OCI-LY7 (cell line): ENCODE data around the gene DDRGK1. TPM values are rescaled to one million over a fixed set of nuclear protein-coding genes. Genes with fewer than 3 reads are reported as not detected.

ENCODE experiments used
- BruUV-seq: library from RNA; stranded (reverse); fragments of 400-500 nt; replicated peaks from 2 replicates; lab custom pipeline; 2021; lab: Mats Ljungman, UMichigan
- CTCF ChIA-PET: fragments of 300-600 bp; sonication (Branson Sonifier 250); formaldehyde crosslinking; loops from one replicate; lab custom pipeline; 2022; ENCODE audit warnings: antibody characterized with exemption; ENCODE audit not compliant: unreplicated experiment; lab: Charles Lee
- POLR2A ChIA-PET: fragments of 300-600 bp; sonication (Branson Sonifier 250); formaldehyde crosslinking; loops from one replicate; lab custom pipeline; 2022; ENCODE audit warnings: antibody characterized with exemption; lab: Charles Lee
- DNase-seq: peaks from one replicate; pipeline ENCODE4 v3.0.0-alpha.2; 2015; ENCODE audit warnings: low spot score
- H2AFZ ChIP-seq: fragments of 200-600 bp; sonication (generic), shearing (Covaris generic); 2 replicates; pipeline ENCODE4 v1.6.1; 2014; ENCODE audit warnings: mild to moderate bottlenecking, antibody characterized with exemption, low read length, moderate library complexity
- H3K27ac ChIP-seq: fragments of 200-600 bp; sonication (generic); 2 replicates; pipeline ENCODE4 v1.5.1; 2014; ENCODE audit warnings: mixed run types, low read depth, mild to moderate bottlenecking, moderate library complexity, low read length, inconsistent platforms; ENCODE audit not compliant: poor library complexity, severe bottlenecking
- H3K36me3 ChIP-seq: fragments of 200-600 bp; sonication (generic); 2 replicates; pipeline ENCODE4 v1.6.1; 2014; ENCODE audit warnings: mild to moderate bottlenecking, antibody characterized with exemption, low read length, moderate library complexity, mixed read lengths; ENCODE audit not compliant: insufficient read depth
- H3K4me1 ChIP-seq: fragments of 200-600 bp; sonication (generic); 2 replicates; pipeline ENCODE4 v1.5.1; 2014; ENCODE audit warnings: mild to moderate bottlenecking, low read length; ENCODE audit not compliant: insufficient read depth, poor library complexity, severe bottlenecking
- H3K4me2 ChIP-seq: fragments of 200-600 bp; sonication (generic); 2 replicates; pipeline ENCODE4 v1.6.1; 2014; ENCODE audit warnings: mild to moderate bottlenecking, low read length
- H3K4me3 ChIP-seq: fragments of 200-600 bp; sonication (generic); 2 replicates; pipeline ENCODE4 v1.5.1; 2014; ENCODE audit warnings: mild to moderate bottlenecking, low read depth, low read length; ENCODE audit not compliant: poor library complexity, severe bottlenecking
- H3K79me2 ChIP-seq: fragments of 200-600 bp; sonication (generic); 2 replicates; pipeline ENCODE4 v1.6.1; 2016; ENCODE audit warnings: low read depth, mild to moderate bottlenecking, low read length, moderate library complexity, mixed read lengths; ENCODE audit not compliant: insufficient read depth
- H3K9me2 ChIP-seq: fragments of 200-600 bp; sonication (generic); 2 replicates; pipeline ENCODE4 v1.6.1; 2016; ENCODE audit warnings: mild to moderate bottlenecking, low read length, mixed read lengths; ENCODE audit not compliant: insufficient read depth
- H3K9me3 ChIP-seq: fragments of 200-600 bp; sonication (generic); 2 replicates; pipeline ENCODE4 v1.6.1; 2014; ENCODE audit warnings: mild to moderate bottlenecking, mixed run types, low read length, mixed read lengths
- H4K20me1 ChIP-seq: fragments of 200-600 bp; sonication (generic); 2 replicates; pipeline ENCODE4 v1.6.1; 2014; ENCODE audit warnings: mild to moderate bottlenecking, antibody characterized with exemption, low read length, moderate library complexity, mixed read lengths; ENCODE audit not compliant: insufficient read depth
- EZH2phosphoT487 ChIP-seq: fragments of 200-600 bp; sonication (generic); IDR thresholded peaks from 2 replicates; pipeline ENCODE4 v1.6.1; 2018; ENCODE audit warnings: low read depth, borderline replicate concordance, mild to moderate bottlenecking, mixed run types, antibody characterized with exemption, low read length, moderate library complexity, mixed read lengths
- intact Hi-C: fragments of 100-400 bp; cut with micrococcal nuclease; formaldehyde crosslinking; loops from one replicate; pipeline ENCODE4 v1.10.0; 2022; ENCODE audit not compliant: unreplicated experiment
- total RNA-seq, 2 experiments: library from RNA; depleted of rRNA in 1 of 2; stranded (reverse); fragments of >200 nt in 1 of 2; shearing (Covaris generic) in 1 of 2; gene quantifications; 2 replicates each; pipeline ENCODE4 v1.2.3, GENCODE V29; 2014 to 2022
- TF ChIP-seq, protein P1 (sequence below): fragments of 200-600 bp; sonication (generic); conservative IDR thresholded peaks from 2 replicates; pipeline ENCODE4 v1.5.1; 2014; ENCODE audit warnings: mild to moderate bottlenecking, antibody characterized with exemption, low read length, moderate library complexity, mixed read lengths

The DDRGK1 gene
- total RNA-seq, 2 experiments from 2014 or later: 37.7 to 55.0 TPM

DNA sequence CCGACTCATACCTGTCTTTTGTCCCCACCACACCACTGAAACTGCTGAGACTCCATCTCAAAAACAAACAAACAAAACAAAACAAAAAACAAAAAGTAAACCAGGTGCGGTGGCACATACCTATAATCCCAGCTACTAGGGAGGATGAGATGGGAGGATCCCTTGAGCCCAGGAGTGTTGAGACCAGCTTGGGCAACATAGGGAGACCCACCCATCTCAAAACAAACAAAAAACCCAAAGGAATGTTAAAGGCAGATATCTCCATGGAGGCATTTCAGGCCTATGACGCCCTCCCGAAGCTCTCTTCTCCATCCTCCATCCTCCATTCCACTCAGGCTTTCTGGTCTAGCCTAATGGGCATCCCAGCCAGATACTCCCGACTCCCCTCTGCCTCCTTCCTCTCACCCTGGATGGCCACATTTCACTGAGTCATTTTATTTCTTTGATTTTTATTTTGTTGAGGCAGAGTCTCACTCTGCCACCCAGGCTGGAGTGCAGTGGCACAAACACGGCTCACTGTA lies 37.8 kb upstream of the DDRGK1 start:
- DNase-seq: no peak
- TF ChIP-seq, protein P1, sequence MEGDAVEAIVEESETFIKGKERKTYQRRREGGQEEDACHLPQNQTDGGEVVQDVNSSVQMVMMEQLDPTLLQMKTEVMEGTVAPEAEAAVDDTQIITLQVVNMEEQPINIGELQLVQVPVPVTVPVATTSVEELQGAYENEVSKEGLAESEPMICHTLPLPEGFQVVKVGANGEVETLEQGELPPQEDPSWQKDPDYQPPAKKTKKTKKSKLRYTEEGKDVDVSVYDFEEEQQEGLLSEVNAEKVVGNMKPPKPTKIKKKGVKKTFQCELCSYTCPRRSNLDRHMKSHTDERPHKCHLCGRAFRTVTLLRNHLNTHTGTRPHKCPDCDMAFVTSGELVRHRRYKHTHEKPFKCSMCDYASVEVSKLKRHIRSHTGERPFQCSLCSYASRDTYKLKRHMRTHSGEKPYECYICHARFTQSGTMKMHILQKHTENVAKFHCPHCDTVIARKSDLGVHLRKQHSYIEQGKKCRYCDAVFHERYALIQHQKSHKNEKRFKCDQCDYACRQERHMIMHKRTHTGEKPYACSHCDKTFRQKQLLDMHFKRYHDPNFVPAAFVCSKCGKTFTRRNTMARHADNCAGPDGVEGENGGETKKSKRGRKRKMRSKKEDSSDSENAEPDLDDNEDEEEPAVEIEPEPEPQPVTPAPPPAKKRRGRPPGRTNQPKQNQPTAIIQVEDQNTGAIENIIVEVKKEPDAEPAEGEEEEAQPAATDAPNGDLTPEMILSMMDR: no peak
- no peak for TF ChIP-seq EZH2phosphoT487
- intact Hi-C loops: no loop called here
- H2AFZ ChIP-seq: no peak overlapping the region
- no peak overlapping the region for H3K4me2 ChIP-seq
- H3K9me3 ChIP-seq: no peaks in the 10 kb centered on the region
- no TSS peak for BruUV-seq
- no peaks in the 10 kb centered on the region for H3K9me2 ChIP-seq
- ChIA-PET POLR2A (interaction anchor here (0.7 kb wide), 1 partner anchor 16 kb away, joined by 3 read pairs; no protein-coding TSS in a partner anchor), CTCF (no interaction called here)
- H3K4me3 ChIP-seq: no peak overlapping the region
- peaks cover 11% of the 10 kb centered on the region for H3K4me1 ChIP-seq
- no peak overlapping the region for H3K27ac ChIP-seq
- H3K79me2 ChIP-seq: no peaks in the 10 kb centered on the region
- H4K20me1 ChIP-seq: no peaks in the 10 kb centered on the region; the same call in 1 of the 2 replicates
- H3K36me3 ChIP-seq: no peaks in the 10 kb centered on the region

DNA sequence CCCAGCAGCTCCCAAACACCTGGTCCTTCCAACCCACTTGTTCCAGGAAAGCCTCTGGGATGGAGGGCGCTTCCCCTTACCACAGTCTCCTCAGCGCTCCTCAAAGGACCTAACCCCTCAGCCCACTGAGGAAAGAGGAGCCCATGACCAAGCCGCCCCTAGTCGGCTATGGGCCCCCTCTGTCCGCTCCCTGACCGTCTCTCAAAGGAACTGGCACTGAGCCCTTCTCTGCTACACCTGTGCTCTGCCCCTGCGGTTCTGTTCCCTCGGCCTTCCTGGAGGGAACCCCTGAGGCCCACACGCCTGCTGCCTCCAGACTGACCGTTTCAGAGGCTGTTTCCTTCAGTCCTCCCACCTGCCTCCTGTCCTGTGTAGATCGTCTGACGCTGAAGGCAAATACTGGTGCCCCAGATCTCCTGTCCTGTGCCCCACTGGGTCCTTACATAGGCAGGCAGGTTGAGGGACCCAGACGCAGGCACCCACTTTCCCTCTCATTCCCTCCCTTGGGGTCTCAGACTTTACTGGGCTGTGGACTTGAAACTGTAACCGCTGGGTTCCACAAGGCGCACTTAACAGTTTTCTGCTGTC lies 36.4 kb upstream of the DDRGK1 start:
- H3K4me2 ChIP-seq: no peak overlapping the region
- no peaks in the 10 kb centered on the region; the same call in 1 of the 2 replicates for H4K20me1 ChIP-seq
- DNase-seq: no peak
- no peaks in the 10 kb centered on the region for H3K9me3 ChIP-seq
- no peaks in the 10 kb centered on the region for H3K79me2 ChIP-seq
- POLR2A ChIA-PET: no interaction called here
- no peak overlapping the region for H3K27ac ChIP-seq
- CTCF ChIA-PET: no interaction called here
- intact Hi-C loops: no loop called here
- no peaks in the 10 kb centered on the region for H3K36me3 ChIP-seq
- no TSS peak for BruUV-seq
- TF ChIP-seq EZH2phosphoT487: no peak
- TF ChIP-seq, protein P1: no peak
- H3K4me3 ChIP-seq: no peak overlapping the region
- H3K4me1 ChIP-seq: peaks cover 11% of the 10 kb centered on the region
- no peak overlapping the region for H2AFZ ChIP-seq
- no peaks in the 10 kb centered on the region for H3K9me2 ChIP-seq
